RPMI7951 (cell line): ENCODE measurements around the gene FAM184B. TPM values are rescaled to one million over a fixed set of nuclear protein-coding genes. Genes with fewer than 3 reads are reported as not detected.

ENCODE experiments used
- DNase-seq: peaks from one replicate; pipeline ENCODE4 v3.0.0-alpha.2; 2012; ENCODE audit warnings: low read depth
- total RNA-seq: library from RNA; depleted of rRNA; stranded (reverse); fragments of >200 nt; shearing (Covaris generic); gene quantifications from 2 replicates; pipeline ENCODE4 v1.2.3, GENCODE V29; 2014

Gene FAM184B
- total RNA-seq, 1 experiment from 2014 or later, result under 0.01 TPM

DNA sequence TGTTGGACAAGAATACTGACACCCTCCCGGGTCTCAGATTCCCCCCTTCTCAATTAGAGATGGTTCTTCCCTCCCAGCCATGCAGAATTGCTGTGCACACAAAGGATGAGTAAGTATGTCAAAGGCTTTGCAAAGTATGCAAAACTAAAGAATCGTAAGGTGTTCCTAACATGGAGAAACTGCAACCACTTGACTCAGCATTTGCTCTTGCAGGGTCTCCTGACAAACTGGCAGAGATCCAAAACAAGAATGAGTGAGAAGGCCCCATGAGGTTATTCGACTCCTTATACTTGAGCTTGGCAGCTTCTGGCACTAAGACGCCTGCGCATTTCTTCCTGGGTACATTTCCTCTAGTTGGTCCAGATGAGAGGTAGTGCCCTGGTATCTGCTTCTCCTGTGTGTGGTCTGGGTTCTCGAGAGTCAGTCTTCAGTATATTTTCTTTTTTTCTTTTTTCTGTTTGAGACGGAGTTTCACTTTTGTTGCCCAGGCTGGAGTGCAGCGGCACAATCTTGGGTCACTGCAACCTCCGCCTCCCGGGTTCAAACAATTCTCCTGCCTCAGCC lies 8.2 kb downstream of the FAM184B start:
- no peak for DNase-seq

DNA sequence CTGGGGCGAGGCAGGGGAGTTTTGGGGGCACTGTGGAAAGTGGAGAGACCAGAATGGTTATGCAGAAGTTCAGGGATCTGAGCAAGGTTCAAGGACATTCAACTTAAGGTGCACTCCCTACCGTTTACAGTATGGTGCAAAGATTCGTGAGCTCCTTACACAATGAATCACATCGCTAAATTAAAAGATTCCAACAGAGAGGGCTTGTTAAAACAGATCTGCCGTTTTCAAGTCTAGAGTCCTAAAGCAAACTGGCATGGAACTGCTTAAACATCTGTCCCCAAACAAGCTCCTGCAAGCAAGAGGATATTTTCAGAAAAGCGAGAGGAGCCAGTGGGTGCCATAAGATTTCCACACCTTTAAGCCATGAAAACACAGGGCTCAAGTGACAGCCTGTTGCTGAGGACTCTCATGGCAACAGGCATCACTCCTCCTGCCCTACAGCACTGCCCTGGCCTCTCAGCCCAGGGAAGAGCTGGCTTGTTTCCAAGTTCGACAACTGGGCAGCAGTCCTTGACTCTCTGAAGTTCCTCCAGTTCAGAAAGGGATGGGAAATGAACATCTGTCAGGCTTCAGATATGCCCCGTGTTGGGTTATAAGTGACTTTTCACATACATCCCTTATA lies 10.0 kb downstream of the FAM184B start:
- DNase-seq, result no peak

DNA sequence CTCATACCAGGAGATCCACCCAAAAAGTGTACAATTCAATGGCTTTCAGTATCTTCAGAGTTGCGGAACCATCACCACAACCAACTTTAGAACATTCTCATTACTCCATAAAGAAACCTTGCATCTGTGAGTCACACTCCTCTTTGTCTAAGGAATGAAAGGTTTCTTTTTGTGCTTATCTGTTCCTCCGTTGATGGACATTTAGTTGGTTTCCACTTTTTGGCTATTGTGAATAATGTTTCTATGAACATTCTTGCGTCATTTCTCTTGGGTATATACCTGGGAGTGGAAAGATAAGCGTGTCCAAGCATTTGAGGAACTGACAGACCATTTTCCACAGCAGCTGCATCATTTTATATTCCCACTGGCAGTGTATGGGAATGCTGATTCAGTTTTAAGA lies 10.6 kb downstream of the FAM184B start:
- DNase-seq, result peak; percentile 14

DNA sequence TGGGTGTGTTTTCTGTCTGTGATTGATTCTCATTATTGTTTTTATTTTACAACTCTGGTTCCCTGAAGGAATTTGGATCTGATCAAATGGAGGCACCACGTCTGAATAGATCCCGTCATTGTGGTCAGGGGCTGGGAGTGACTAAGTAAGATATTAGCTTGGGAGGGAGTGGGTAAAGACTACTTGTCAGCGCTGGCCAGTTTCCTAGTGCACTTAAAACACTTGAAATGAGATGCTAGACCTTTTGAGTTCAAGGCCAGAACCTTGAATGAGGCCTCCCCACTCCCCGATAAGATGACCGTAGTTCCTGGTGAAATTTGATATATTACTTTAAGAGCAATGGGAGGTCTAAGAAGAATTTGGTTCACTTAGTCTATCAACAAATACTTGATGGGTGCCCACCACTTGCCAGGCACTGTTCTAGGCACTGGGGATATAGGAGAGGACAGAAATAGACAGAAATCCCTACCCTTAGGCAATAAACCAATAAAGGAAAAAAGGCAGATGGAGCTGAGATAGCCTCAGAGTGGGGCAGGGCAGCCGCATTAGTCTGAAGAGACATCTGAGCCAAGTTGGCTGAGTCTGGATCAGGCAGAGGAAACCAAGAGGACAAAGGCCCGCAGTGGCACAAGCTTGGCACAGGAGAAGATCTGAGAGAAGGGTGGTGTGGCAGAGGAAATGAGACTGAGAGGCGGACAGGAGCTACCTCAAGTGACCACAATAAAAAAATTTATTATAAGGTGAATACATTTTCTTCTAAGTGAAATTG lies 11.8 kb downstream of the FAM184B start:
- no peak for DNase-seq

DNA sequence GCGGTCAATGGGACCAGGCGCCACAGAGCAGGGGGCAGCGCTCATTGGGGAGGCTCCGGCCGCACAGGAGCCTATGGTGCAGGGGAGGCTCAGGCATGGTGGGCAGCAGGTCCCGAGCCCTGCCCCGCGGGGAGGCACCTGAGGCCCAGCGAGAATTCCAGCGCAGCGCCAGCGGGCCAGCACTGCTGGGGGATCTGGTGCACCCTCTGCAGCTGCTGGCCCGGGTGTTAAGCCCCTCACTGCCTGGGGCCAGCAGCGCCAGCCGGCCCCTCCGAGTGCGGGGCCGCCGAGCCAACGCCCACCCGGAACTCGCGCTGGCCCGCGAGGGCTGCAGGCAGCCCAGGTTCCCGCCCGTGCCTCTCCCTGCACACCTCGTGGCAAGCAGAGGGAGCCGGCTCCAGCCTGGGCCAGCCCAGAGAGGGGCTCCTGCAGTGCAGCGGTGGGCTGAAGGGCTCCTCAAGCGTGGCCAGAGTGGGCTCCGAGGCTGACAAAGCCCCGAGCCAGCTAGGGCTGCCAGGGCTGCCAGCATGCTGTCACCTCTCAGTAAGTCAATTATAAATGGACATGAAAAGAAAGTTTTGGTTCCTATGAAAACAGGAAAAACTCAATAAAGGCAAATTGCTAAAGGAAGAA lies 14.5 kb downstream of the FAM184B start:
- no peak for DNase-seq

DNA sequence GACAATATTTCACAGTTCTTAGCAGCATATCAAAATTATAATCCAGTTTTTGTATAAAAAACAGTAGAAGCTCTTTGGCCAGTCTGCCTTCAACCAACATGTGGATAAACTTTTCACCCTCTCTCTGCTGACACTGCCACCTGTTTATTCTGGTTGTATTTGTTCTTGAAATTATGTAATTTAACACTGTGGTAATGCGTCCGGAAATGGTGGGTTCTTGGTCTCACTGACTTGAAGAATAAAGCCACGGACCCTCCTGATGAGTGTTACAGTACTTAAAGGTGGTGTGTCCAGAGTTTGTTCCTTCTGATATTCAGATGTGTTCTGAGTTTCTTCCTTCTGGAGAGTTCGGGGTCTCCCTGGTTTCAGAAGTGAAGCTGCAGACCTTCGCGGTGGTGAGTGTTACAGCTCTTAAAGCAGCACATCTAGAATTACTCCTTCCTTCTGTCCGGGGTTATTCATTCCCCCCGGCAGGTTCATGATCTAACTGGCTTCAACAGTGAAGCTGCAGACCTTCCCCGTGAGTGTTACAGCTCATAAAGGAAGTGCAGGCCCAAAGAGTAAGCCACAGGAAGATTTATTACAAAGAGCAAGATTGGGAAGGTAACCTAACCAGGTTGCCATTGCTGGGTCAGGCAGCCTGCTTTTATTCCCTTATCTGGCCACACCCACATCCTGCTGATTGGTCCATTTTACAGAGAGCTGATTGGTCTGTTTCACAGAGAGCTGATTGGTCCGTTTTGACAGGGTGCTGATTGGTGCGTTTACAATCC lies 15.7 kb downstream of the FAM184B start:
- no peak for DNase-seq

DNA sequence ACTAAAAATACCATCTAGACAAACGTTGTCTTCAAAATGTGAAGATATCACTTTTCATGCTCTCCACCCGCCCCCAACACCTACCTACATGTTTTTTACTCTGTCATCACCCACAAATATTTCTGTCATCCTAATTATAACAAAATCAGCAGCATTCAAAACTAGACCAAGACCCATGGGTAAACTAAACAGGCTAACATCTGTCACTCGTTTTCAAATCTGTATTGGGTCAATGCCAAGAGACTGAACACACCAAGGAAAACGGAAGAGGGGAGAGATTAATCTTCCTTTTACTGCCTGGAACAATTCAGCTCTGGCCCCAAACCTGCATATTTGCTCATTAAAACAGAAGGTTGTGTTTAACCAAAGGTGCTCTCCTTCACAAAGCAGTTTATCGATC lies 17.5 kb downstream of the FAM184B start:
- DNase-seq, result no peak

DNA sequence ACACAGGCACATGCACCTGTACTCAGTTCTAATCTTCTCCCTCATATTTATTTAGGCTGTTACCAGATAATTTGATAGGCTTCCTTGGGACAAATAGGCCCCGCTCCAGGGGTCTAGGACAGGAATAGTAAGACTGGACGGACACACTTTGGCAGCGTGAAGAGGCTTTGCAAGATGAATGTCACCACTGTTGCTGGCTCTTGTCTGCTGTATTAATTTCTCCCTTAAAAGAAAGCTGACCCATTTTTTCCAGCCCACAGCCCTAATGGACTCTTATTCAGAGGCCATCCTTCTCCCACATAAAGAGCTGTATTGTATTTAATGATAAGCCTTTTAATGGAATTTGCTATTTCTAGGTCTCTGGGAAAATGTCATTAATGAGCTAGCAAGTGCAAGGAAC lies 18.0 kb downstream of the FAM184B start:
- DNase-seq, result peak; percentile 30

DNA sequence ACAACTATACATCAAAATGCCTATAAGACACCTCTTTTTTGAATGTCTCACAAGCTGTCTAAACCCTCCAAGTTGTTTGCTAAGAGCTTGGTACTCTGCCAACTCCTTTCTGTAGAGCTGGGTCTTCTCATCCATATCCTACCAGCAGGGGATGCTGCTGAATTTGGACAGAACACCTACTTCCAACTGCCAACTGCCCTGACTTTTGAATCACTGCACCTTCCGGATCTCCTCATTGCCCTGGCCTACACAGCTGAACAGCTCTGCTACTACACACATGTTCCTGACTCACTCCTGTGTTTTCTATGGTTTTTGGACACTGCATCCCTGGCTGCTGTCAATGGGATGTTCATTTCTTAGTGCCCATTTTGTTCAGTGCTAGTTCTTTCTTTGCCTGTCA lies 18.7 kb downstream of the FAM184B start:
- DNase-seq, result peak; percentile 32

DNA sequence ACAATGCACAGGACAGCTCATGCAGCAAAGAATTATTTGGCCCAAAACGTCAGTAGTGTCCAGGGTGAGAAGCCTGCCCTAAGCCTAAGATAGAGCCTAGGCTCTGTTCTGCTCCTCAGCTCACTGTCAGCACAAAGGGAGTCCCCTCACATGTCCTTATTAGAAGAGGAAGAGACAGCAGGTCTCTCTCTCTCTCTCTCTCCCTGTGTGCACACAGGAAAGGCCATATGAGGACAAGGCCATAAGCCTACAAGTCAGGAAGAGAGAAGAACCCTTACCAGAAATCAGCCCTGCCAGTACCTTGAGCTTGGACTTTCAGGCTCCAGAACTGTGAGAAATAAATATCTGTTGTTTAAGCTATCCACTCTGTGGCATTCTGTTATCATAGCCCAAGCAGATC lies 20.4 kb downstream of the FAM184B start:
- DNase-seq, result no peak

DNA sequence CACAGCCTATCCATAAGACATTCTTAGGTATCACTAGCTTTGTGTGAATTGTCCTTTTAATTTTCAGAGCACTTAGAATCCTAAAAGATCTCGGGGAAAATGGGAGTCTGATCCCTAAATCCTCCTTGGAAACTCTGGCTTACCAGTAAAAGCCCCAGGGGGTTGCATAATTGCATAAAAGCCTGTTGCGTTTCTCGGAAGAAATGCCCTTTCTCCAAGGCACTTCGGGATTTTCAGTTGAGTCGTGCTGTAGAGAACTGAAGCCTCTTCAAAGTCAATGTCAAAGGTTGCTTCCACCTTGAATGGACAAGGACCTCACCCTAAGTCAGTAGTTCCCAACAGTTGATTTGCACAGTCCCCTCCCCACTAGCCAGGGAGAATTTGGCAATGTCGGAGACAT lies 20.8 kb downstream of the FAM184B start:
- no peak for DNase-seq

DNA sequence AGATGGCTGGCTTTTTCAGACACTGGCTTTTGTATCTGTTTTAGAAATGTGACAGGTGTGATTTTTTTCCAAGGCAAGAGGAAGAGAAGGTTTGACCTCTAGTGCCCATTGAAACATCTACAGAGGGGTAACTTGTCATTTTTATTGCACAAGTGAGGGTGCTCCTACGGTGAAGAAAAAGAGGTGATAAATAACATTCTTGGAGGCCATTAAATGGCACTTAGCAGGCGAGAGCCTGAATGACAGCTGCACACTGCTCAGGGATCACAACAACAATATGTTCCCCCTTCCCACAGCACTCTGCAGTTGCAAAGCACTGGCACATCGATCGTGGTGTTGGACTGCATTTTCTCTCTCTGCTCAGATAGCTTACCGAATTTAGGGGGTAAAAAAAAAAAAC lies 22.9 kb downstream of the FAM184B start:
- no peak for DNase-seq

DNA sequence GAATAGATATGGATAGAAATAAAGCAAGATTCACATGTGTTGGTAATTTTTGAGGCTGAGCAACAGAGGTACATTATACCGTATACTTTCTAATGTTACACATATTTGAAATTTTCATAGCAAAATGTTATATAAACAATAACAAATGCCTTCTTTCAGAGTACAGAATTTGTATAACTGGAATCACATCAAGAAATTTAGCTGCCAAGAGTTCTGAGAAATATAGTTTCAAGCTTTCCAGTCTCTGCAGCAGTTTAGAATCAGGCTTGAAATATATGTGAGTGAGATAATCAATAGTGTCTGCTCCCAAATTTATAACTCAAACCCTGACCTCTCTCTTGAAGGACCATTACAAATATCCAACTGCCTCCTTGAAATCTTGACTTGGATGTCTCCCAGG lies 23.8 kb downstream of the FAM184B start:
- no peak for DNase-seq

DNA sequence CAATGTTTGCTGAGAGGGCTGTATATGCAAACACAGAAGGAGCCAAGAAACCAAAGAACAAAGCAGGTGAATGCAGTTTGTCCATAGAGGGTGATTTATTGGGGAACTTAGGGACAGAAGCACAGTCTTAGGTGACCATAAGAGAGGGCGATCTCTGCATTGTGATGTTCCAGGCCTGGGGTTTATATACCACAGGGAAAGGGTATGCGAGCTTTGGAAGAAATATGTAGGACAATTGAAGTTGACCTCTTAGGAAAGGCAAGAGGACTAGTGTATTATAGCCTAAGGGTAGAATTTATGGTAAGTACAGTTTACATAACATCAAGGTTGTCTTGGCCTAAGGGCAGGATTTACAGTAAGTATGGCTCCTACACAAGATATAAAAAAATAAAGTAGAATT lies 27.8 kb downstream of the FAM184B start:
- DNase-seq, result no peak

DNA sequence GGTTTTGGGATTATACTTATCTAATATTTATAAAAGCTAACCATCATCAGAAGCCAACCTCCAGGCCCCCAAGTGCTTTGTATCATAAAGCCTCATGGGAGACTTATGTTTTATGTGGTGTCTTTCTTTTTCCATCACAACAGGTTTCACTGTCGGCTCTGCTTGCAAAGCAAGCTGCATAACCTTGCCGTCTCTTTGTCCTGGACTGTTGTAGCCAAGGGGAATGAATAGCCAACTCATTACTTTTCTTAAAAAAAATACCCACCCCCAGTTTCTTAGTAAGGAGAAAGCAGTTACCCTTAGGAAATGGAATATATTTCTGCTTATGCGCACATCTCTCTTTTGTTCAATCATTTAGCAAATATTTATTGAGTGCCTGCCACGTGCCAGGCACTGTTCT lies 40.7 kb downstream of the FAM184B start:
- DNase-seq, result no peak

DNA sequence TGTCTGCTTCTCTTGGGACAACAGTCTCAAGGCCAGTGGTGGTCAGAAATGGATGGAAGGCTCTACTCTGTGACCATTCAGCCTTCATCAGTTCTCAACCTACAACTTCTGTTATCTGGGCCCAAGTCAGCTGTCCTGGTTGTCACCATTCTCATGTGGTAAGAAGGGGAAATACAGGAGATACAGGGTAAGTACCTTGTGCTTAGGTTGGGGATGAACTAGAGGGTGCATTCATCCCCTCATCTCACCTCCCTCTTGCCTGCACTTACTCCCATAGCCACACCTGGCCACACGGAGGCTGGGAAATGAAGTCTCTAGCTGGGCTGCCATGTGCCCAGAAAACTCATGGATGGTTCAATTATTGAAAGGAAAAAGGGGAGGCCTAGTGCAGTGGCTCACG lies 44.9 kb downstream of the FAM184B start:
- no peak for DNase-seq

DNA sequence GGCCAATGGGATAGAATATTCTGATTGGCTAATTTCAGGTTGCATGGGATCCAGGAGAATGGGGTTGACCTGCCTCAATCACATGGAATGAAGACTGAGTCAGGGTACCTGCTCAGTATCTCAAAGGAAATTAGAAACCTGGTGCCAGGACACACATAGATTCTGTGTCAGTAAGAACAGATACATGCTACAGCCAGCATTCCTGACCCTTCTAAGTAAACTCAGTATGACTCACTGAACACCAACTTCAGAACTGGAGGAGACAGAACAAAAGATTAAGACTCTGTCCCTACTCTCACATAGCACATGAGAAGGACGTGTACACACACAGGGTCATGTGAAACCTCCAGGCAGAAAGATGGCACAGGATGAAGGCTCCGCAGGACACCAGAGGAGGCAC lies 54.5 kb downstream of the FAM184B start:
- DNase-seq, result no peak

DNA sequence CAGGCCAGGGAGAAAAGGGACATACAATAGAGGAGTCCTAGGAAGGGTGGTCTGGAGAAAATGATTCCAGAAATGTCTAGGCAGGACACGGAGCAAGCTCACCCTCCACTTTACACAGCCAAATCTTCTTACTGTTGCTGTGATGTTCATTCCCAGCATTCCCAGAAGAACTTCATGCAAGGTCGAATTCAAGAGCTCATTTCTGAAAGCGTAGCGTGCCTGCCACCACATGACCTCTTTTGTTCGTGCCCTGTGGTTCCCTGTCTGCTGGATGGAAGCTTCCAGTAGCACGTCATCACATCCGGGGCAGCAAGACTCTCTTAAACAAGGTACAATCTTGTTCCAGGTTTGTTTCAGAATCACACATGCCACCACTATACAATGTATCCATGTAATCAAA lies 57.8 kb downstream of the FAM184B start:
- no peak for DNase-seq

DNA sequence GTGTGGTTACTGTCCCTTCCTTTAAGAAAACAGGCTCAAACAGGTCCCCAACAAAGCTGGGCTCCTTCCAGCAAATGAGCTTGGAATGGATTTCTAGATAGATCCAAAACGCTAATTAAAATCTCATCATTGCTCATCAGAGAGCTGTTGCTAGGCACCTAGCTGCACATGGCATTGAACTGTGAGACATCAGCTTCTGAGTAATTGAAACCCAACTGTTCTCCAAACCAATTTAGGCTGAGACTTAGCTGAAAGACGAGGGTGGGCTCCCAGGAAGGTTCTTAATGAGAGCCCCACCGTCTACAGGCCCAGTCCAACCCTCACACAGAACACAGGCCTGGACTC lies 59.1 kb downstream of the FAM184B start:
- no peak for DNase-seq

DNA sequence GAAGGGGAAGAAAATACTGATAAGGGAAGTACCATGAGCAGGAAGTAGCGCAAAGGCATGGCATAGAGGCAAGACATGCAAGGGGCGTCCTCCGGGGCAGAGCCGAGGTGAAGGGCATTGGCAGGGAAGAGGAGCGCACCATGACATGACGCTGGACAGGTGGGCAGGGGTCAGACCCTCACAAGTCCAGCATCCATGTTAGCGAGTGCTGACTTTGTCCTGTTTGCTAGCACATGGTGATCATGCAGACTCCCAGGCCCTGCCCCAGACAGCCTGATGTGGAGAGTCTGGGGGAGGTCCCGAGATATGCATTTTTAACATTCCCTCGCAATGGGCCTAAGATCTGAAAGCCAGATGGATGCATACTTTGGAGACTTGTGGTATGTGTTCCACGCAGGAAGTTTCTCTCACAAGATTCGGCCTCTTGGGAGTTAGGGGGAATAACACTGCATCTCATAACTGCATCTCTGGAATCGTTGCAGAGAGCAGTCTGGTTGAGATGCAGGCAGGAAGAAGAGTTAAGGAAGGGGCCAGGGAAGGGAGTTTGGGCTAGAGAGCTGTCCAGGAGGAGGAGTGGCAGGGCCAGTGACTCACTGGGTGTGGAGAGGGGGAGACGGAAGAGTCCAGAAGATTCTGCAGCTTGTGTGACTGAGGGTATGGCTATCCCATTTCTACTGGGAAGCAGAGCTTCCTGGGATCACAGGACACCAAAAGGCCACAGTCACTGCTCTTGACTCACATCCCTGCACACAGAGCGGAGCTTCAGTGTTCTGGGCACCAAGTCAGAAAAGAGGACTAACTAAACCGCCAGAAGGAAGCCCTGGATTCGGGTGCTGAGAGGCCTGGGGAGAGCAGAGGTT lies 59.7 kb downstream of the FAM184B start:
- peak; percentile 56 for DNase-seq

DNA sequence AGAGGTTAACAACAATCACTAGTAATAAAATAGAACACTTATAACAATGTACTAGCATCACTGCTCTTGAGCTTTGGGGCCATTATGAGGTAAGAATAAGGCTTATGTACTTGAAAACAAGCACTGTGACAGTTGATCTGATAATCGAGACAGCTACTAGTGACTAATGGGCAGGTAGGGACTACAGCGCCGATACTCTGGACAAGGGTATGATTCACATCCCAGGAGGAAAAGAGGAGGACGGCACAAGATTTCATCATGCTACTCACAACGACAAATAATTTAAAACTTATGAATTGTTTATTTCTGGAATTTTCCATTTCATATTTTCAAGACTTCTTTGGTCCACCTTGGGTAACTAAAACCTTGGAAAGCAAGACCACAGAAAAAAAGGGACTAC lies 62.3 kb downstream of the FAM184B start:
- no peak for DNase-seq
